ENCODE results near the gene HNRNPLL.
"Not testable (repeated sequence)": the region's sequence is repeated elsewhere in the genome, so short reads cannot be mapped to it uniquely, and the experiment has no call there.

HNRNPLL gene

GRCh38 chr2:38552259-38552658 is 50.5 kb downstream of the HNRNPLL start:
- no peak for DNase-seq (ENCODE audit: low read depth)

DNA sequence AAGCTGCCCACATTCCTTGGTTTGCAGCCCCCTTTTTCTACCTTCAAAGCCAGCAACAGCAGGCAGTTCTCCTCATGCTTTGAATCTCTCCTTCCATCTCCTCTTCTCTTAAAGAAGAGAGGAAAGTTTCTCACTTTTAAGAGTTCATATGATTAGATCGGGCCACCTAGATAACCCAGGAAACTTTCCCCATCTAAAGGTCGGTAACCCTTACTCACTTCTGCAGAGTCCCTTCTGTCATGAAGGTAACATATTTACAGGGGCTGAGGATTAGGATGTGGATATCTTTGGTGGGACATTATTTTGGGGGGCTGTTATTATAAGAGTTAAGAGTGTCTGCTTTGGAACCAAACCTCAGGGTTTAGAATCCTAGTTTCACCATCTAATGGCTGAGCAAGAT is 51.0 kb downstream of the HNRNPLL start:
- DNase-seq (ENCODE audit: low read depth): no peak

DNA sequence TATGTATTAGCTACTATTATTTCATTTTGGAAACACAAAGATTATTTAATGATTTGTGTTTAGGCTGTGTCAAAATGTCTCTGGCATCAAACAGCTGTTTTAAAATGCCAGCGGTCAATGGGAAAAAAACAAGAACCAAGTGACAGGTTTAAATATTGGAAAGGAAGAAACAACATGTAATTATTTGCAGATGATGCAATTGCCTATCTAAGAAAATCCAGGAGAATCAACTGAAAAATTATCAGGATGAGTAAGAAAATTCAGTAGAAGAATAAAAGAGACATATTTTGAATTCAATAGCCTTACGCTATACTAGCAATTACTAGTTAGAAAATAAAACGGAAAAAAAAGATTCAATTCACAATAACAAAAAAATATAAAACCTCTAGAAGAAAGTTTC is 51.6 kb downstream of the HNRNPLL start:
- DNase-seq (ENCODE audit: low read depth): no peak

GRCh38 chr2:38549851-38550250 is 52.9 kb downstream of the HNRNPLL start:
- DNase-seq (ENCODE audit: low read depth): no peak

- DNase-seq (ENCODE audit: low read depth): no peak
These were observed 53.5 kb downstream of the HNRNPLL start for GRCh38 chr2:38549071-38549704.

GRCh38 chr2:38547791-38548190 is 54.9 kb downstream of the HNRNPLL start:
- no peak for DNase-seq (ENCODE audit: low read depth)

- no peak for DNase-seq (ENCODE audit: low read depth)
These were observed 56.1 kb downstream of the HNRNPLL start for GRCh38 chr2:38546585-38546984.

GRCh38 chr2:38546064-38546463 is 56.7 kb downstream of the HNRNPLL start:
- no peak for DNase-seq (ENCODE audit: low read depth)

GRCh38 chr2:38542248-38542631 is 60.5 kb downstream of the HNRNPLL start:
- not testable (repeated sequence) for DNase-seq (ENCODE audit: low read depth)

DNA sequence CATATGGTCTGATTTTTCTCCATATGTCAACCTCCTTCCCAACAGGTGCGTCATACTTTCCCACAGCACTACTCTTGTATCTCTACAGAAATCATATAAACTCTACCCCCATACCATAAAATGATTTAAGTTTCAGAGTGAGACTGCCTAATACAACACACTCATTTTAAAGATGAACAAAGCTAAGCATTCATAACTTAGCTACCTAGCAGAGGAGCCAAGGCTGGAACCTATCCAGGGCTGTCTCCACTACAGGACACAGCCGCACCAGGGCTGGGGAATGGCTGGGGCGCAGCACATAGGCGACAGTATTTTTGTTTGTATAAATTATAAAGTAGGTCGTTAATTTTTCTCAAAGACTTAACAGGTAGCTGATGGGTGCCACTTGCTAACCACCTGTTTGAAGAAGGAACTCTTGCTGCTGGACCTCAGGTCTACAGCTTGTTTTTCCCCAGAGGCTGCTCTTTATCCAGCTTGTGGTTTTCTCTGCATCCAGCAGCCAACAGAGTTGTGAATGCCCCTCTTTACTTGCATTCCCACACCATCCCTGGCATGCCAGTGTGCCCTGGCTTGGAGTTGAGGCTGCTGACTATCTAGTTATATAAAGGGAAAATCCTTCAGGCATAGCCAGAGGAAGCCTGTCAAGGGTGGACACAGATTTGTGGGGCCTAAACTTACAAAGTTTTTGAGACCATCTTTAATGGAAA is 62.0 kb downstream of the HNRNPLL start:
- DNase-seq (ENCODE audit: low read depth): no peak

DNA sequence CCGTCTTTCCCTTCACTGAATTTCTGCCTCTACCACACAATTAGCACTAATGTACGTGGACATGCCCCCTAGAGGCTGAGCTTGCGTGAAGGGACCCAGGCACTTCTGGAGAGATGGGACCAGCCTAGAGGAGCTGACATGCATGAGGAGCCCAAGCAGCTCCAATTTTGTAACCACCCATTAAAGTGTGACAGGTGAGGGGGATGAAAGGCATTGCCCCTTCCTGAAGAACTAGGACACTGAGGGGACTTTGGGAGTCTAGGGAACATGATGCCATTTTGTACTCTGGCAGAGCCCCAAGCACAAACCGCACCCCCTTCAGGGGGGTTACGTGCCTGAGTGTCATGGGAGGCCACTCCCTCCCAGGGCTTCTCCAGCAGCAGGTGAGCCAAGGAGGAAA is 63.6 kb downstream of the HNRNPLL start:
- no peak for DNase-seq (ENCODE audit: low read depth)

DNA sequence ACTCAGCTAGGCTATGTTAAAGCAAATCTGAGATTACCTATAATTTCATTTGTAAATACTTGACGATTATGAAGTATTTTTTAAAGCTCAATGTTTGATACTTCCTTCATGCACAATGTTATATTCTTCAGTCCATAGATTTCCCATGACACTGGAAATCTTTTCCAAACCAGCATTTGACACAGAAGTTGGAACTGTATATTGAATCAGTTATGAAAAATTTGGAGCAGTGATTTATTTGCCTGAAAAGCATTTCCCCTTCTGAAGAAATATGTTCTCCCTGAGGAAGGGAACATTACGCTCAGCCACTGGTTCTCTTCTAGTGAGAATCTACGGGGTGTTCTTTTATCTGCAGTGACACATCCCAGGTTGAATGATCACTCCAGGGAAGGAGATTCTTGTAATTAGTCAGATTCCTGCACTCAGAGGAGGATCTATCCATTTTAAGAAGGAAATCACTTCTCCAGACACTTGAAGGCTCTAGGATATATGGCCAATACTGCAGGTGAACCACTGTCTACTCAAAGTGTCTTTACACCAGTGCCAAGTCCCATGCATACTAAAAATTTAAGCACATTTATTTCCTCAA is 64.7 kb downstream of the HNRNPLL start:
- DNase-seq (ENCODE audit: low read depth): no peak

DNA sequence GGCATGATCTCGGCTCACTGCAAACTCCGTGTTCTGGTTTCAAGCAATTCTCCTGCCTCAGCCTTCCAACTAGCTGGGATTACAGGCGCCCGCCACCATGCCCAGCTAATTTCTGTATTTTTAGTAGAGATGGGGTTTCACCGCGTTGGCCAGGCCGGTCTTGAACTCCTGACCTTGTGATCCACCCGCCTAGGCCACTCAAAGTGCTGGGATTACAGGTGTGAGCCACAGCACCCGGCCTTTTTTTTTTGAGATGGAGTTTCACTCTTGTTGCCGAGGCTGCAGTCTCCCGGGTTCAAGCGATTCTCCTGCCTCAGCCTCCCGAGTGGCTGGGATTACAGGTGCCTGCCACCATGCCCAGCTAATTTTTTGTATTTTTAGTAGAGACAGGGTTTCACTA is 65.4 kb downstream of the HNRNPLL start:
- not testable (repeated sequence) for DNase-seq (ENCODE audit: low read depth)

DNA sequence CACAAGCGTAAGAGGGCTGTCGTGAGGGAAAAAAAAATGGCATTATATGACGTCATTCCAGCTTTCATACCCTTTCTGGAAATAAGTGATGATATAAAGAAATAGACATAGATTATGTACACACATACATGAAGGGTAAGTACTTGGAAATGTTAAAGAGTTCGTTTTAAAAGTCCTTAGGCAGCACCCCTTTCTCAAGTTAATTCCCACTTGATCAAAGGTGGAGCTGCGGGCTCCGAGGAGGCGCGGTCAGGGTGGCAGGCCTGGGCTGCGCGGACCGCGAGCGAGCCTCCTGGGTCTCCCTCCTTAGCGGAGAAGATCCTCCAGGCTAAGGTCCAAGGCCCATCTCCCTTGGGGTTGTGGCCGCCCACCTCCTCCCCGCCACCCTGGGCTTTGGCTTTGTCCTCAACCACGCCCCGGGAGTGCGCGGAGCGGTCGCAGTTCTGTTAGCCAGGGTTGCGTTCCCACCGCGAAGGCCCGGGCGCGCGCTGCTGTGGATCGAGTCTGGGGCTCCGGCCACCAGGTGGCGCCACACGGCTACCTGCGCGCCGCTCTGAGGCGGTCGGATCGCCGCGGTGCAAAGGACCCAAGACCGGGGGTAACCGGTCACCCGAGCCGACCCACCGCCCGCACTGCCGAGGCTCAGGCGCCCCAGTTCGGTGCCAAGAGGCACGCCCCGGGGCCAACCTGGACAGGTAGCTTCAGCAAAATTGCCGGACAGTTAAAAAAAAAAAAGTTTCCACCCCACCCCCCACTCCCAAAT is 66.8 kb downstream of the HNRNPLL start:
- peak; percentile 69 for DNase-seq (ENCODE audit: low read depth)

- DNase-seq (ENCODE audit: low read depth): no peak
These were observed 67.4 kb downstream of the HNRNPLL start for GRCh38 chr2:38535404-38535743.

- no peak for DNase-seq (ENCODE audit: low read depth)
These were observed 67.9 kb downstream of the HNRNPLL start for GRCh38 chr2:38534746-38535403.

DNA sequence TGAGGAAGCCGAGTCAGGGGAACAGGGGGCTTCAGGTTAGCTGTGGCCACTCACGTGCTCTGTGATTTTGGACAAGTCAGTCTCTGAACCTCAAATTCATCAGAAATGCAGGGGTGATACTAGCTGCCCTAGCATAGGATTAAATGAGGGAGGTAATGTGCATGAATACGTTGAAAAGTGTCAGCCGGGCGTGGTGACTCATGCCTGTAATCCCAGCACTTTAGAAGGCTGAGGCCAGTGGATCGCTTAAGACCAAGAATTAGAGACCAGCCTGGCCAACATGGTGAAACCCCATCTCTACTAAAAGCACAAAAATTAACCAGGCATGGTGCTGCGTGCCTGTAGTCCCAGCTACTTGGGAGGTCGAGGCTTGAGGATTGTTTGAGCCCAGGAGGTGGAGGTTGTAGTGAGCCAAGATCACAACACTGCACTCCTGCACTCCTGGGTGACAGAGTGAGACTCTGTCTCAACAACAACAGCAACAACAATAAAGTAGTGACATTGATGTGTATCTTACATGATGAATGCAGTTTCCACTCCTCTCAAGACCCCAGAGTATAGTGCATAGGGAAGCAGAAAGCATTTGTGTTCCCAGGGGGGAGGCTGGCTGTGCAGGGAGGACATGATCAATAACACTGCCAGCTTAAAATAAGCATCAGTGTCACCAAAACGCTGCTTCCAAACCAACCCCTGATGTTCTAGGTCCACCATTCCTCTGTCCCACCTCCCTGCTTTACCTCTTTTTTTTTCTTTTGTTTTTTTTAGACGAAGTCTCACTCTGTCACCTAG is 68.8 kb downstream of the HNRNPLL start:
- no peak for DNase-seq (ENCODE audit: low read depth)

DNA sequence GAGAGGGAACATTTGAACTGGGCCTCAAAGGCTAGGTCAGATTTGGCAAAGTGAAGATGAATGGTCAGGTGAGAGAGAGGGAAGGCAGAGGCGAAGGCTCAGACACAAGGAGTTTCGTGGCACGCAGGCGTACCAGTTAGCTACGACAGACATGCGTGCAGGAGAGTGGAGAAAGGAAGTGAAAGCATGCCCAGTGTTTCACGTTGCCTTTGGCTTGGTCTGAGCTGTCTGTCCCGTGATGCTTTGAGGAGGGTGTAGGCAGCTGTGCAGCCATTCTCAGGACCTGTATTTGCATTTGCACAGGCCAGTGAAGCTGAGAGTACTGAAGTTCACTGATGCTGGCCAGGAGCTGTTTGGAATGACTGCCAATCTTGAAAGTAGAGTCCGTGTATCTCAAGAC is 69.5 kb downstream of the HNRNPLL start:
- no peak for DNase-seq (ENCODE audit: low read depth)

DNA sequence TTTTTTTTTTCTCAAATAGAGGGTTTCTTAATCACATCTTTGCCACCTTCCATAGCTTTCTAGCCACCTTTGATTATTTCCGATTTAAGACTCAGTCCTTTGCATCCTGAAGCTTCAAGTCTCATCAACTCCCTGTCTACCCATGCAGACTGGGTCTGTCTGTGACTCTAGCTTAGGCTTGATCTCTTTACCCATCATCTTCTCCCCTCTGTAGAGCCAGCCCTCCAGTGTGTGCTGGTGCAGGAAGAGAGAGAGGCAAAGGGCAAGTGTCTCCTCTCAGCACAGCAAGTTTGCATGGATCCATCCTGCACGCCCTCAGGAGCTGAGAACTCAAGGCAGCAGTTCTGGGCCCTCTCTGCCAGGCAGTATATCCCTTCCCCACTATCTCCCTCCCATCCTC is 70.4 kb downstream of the HNRNPLL start:
- DNase-seq (ENCODE audit: low read depth): no peak

- no peak for DNase-seq (ENCODE audit: low read depth)
These were observed 73.5 kb downstream of the HNRNPLL start for GRCh38 chr2:38529208-38529607.

DNA sequence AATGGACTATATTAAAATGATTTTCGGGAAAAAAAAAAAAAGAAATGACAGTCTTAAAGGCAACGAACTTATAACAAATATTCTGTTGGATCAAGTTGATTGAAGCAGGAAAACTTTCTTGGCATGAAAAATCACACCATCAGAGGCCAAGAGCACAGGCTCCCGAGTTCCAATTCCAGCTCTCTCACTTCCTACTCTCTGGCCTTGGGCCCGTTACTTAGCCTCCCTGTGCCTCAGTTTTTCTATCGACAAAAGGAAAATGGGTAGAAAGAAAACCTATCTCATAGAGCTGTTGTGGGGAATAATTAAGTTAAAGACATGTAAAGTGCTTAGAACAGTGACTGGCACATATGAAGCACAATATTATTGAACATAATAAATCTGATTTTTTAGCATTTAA is 74.2 kb downstream of the HNRNPLL start:
- DNase-seq (ENCODE audit: low read depth): no peak

DNA sequence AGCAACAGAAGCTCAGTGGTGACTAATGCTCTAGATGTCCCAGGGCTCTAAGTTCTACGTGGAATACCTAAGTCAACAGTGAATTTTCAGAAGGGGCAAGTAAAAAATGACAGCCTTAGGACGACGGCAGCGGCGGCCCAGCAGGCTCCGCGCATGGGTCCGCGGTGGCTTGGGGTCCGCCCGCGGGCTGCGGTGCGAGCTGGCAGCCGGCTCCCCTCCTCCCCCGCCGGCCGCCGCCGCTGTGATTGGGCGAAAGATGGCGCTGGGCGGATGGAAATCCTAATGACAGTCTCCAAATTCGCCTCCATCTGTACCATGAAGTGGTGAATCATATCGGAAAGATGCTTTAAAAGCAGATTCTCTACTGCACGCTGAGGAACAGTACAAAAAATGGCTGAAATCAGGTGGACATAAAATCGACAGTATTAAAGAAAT is 74.7 kb downstream of the HNRNPLL start:
- no peak for DNase-seq (ENCODE audit: low read depth)
